ENCODE results near the gene MGLL. TPM values are rescaled to one million over a fixed set of nuclear protein-coding genes. Genes with fewer than 3 reads are reported as not detected.

MGLL gene
- total RNA-seq, 1 experiment from 2014 or later: 12.6 TPM

- no peaks in the 10 kb centered on the region for H3K36me3 Mint-ChIP-seq (ENCODE audit: insufficient read depth, unreplicated experiment)
- intact Hi-C loops (cut with micrococcal nuclease): no loop called here
- no peak overlapping the region for H3K4me3 Mint-ChIP-seq (ENCODE audit: unreplicated experiment)
- no peaks in the 10 kb centered on the region for H3K27me3 Mint-ChIP-seq (ENCODE audit: insufficient read depth, unreplicated experiment)
- no peak for DNase-seq (ENCODE audit: unreplicated experiment)
- no peaks in the 10 kb centered on the region for H3K9me3 Mint-ChIP-seq (ENCODE audit: unreplicated experiment)
- CTCF ChIA-PET: interaction anchor here (1.1 kb wide), 1 partner anchor 15 kb away, joined by 3 read pairs; no protein-coding TSS in a partner anchor
- no TSS peak for BruUV-seq (replicated peaks)
- peaks cover 28% of the 10 kb centered on the region for H3K4me1 Mint-ChIP-seq (ENCODE audit: insufficient read depth, unreplicated experiment)
- POLR2A ChIA-PET: no interaction called here
- no peak for TF ChIP-seq CTCF (IDR thresholded peaks at IDR 0.05; ENCODE audit: unreplicated experiment)
- no peak overlapping the region for H3K27ac Mint-ChIP-seq (ENCODE audit: low read depth, unreplicated experiment)
These were observed 146.5 kb downstream of the MGLL start for GRCh38 chr3:127675651-127676391.

GRCh38 chr3:127674790-127675189, 147.5 kb downstream of the MGLL start:
- CTCF ChIA-PET: no interaction called here
- no TSS peak for BruUV-seq (replicated peaks)
- POLR2A ChIA-PET: no interaction called here
- intact Hi-C loops (cut with micrococcal nuclease): no loop called here
- Mint-ChIP-seq H3K4me3 (ENCODE audit: unreplicated experiment) (peak overlapping the region; percentile 45), H3K9me3 (ENCODE audit: unreplicated experiment) (no peaks in the 10 kb centered on the region), H3K4me1 (ENCODE audit: insufficient read depth, unreplicated experiment) (peaks cover 28% of the 10 kb centered on the region), H3K27ac (ENCODE audit: low read depth, unreplicated experiment) (peak overlapping the region; percentile 93), H3K27me3 (ENCODE audit: insufficient read depth, unreplicated experiment) (no peaks in the 10 kb centered on the region), H3K36me3 (ENCODE audit: insufficient read depth, unreplicated experiment) (no peaks in the 10 kb centered on the region)
- no peak for DNase-seq (ENCODE audit: unreplicated experiment)
- TF ChIP-seq CTCF (IDR thresholded peaks at IDR 0.05; ENCODE audit: unreplicated experiment): no peak

- no TSS peak for BruUV-seq (replicated peaks)
- H3K27ac Mint-ChIP-seq (ENCODE audit: low read depth, unreplicated experiment): peak overlapping the region; percentile 93
- H3K36me3 Mint-ChIP-seq (ENCODE audit: insufficient read depth, unreplicated experiment): no peaks in the 10 kb centered on the region
- intact Hi-C loops (cut with micrococcal nuclease): no loop called here
- no peak for TF ChIP-seq CTCF (IDR thresholded peaks at IDR 0.05; ENCODE audit: unreplicated experiment)
- H3K9me3 Mint-ChIP-seq (ENCODE audit: unreplicated experiment): no peaks in the 10 kb centered on the region
- H3K27me3 Mint-ChIP-seq (ENCODE audit: insufficient read depth, unreplicated experiment): no peaks in the 10 kb centered on the region
- CTCF ChIA-PET: interaction anchor here (0.5 kb wide), 1 partner anchor 21 kb away, joined by 3 read pairs; no protein-coding TSS in a partner anchor
- DNase-seq (ENCODE audit: unreplicated experiment): no peak
- POLR2A ChIA-PET: no interaction called here
- H3K4me3 Mint-ChIP-seq (ENCODE audit: unreplicated experiment): peak overlapping the region; percentile 79
- peaks cover 28% of the 10 kb centered on the region for H3K4me1 Mint-ChIP-seq (ENCODE audit: insufficient read depth, unreplicated experiment)
These were observed 148.1 kb downstream of the MGLL start for GRCh38 chr3:127674101-127674721.

- Mint-ChIP-seq H3K4me1 (ENCODE audit: insufficient read depth, unreplicated experiment) (peaks cover 22% of the 10 kb centered on the region), H3K27me3 (ENCODE audit: insufficient read depth, unreplicated experiment) (no peaks in the 10 kb centered on the region), H3K9me3 (ENCODE audit: unreplicated experiment) (no peaks in the 10 kb centered on the region), H3K27ac (ENCODE audit: low read depth, unreplicated experiment) (no peak overlapping the region), H3K4me3 (ENCODE audit: unreplicated experiment) (peak overlapping the region; percentile 79), H3K36me3 (ENCODE audit: insufficient read depth, unreplicated experiment) (no peaks in the 10 kb centered on the region)
- ChIA-PET POLR2A (interaction anchor here (0.6 to 1.5 kb wide), 3 partner anchors 10 to 141 kb away, joined by 3 read pairs; no protein-coding TSS in a partner anchor), CTCF (interaction anchor here (0.5 to 1.6 kb wide), 2 partner anchors 18 to 22 kb away, joined by 3 read pairs; no protein-coding TSS in a partner anchor)
- intact Hi-C loops (cut with micrococcal nuclease): no loop called here
- no peak for DNase-seq (ENCODE audit: unreplicated experiment)
- TSS peak; percentile 28 for BruUV-seq (replicated peaks)
- no peak for TF ChIP-seq CTCF (IDR thresholded peaks at IDR 0.05; ENCODE audit: unreplicated experiment)
These were observed 148.9 kb downstream of the MGLL start for GRCh38 chr3:127673191-127674100.

All from MCF 10A (cell line).